ENCODE measurements around the gene CDK6.

- TF ChIP-seq CTCF (conservative IDR thresholded peaks at IDR 0.05; ENCODE audit: low read depth, low read length) = no peak
- TF ChIP-seq EZH2 (IDR thresholded peaks at IDR 0.05; ENCODE audit: low read length, unreplicated experiment) = no peak
These were observed 140.8 kb downstream of the CDK6 start for GRCh38 chr7:92695308-92696261.
